K562 (cell line): ENCODE data around the gene F8A1. TPM values are rescaled to one million over a fixed set of nuclear protein-coding genes. Genes with fewer than 3 reads are reported as not detected.

Source experiments
- ATAC-seq: fragments of 200-7000 bp; cut with Tn5 transposase; 3 replicates; pipeline ENCODE4 v1.9.1; 2020; ENCODE audit warnings: moderate library complexity
- BruUV-seq: library from RNA; stranded (reverse); fragments of 400-500 nt; replicated peaks from 2 replicates; lab custom pipeline; 2021; lab: Mats Ljungman, UMichigan
- CTCF ChIA-PET: fragments of 300-600 bp; formaldehyde crosslinking; extraction: SDS; loops from one replicate; lab custom pipeline; 2021; ENCODE audit warnings: low intra/inter-chr PET ratio; lab: Yijun Ruan, JAX
- POLR2A ChIA-PET: fragments of 300-600, 350-650 bp; sonication (Branson Sonifier 250); formaldehyde crosslinking; extraction: SDS; loops from one replicate; lab custom pipeline; 2021; ENCODE audit warnings: antibody characterized with exemption, inconsistent platforms; lab: Yijun Ruan, JAX
- DNase-seq, 4 experiments: peaks; one replicate each; pipeline versions ENCODE4 v3.0.0 to v3.0.0-alpha.2; 2011 to 2018; ENCODE audit warnings: low spot score in 3 of 4, mixed read lengths in 3 of 4; ENCODE audit errors: extremely low read depth in 1 of 4
- FAIRE-seq: peaks from 2 replicates; lab custom pipeline; 2011; peaks lifted over from hg19 to GRCh38; lab: Jason Lieb, UNC
- H2AFZ ChIP-seq: 2 replicates; pipeline ENCODE4 v1.6.0; 2011; ENCODE audit warnings: low read depth, low read length, control low read depth, inconsistent platforms
- H3K27ac ChIP-seq: fragments of 200-600 bp; 3 replicates; pipeline ENCODE4 v1.8.0; 2011; ENCODE audit warnings: low read depth, mild to moderate bottlenecking, control low read depth, inconsistent platforms, low read length, moderate library complexity, mixed read lengths; ENCODE audit errors: extremely low read depth
- H3K27me3 ChIP-seq, 2 experiments: fragments of 300-600 bp in 1 of 2; 2 replicates in 1 of 2; 3 replicates in 1 of 2; pipeline versions ENCODE4 v1.6.0 to v1.8.0; 2011; ENCODE audit warnings: inconsistent platforms in 2 of 2, low read length in 2 of 2, mild to moderate bottlenecking in 1 of 2, mixed read lengths in 1 of 2, moderate library complexity in 1 of 2; ENCODE audit not compliant: control insufficient read depth in 2 of 2, insufficient read depth in 2 of 2
- H3K36me3 ChIP-seq: fragments of 300-600 bp; 3 replicates; pipeline ENCODE4 v1.8.0; 2011; ENCODE audit warnings: mild to moderate bottlenecking, low read length, inconsistent platforms; ENCODE audit not compliant: control insufficient read depth, insufficient read depth
- H3K4me1 ChIP-seq, 2 experiments: fragments of 200-600 bp in 1 of 2; replicated peaks in 1 of 2; 2 replicates in 1 of 2; 3 replicates in 1 of 2; pipeline versions ENCODE4 v1.5.1 to v1.8.0; 2011; ENCODE audit warnings: inconsistent platforms in 2 of 2, low read length in 2 of 2, mild to moderate bottlenecking in 1 of 2, mixed read lengths in 1 of 2, moderate library complexity in 1 of 2; ENCODE audit not compliant: control insufficient read depth in 2 of 2, insufficient read depth in 2 of 2
- H3K4me2 ChIP-seq: 2 replicates; pipeline ENCODE4 v1.6.1; 2011; ENCODE audit warnings: low read length, control low read depth, inconsistent platforms, mixed read lengths; ENCODE audit not compliant: insufficient read depth
- H3K4me3 ChIP-seq: fragments of 200-600 bp; sonication (generic), shearing (Covaris generic); 2 replicates; pipeline ENCODE4 v1.5.1; 2016; ENCODE audit warnings: control low read depth, inconsistent platforms
- H3K79me2 ChIP-seq: fragments of 200-600 bp; 3 replicates; pipeline ENCODE4 v1.8.0; 2011; ENCODE audit warnings: low read length, inconsistent platforms; ENCODE audit not compliant: control insufficient read depth, insufficient read depth
- H3K9ac ChIP-seq, 2 experiments: 2 replicates each; pipeline versions ENCODE4 v1.6.0 to v1.6.1; 2011; ENCODE audit warnings: low read depth in 2 of 2, low read length in 2 of 2, control low read depth in 1 of 2, inconsistent platforms in 1 of 2, mild to moderate bottlenecking in 1 of 2, mixed read lengths in 1 of 2; ENCODE audit not compliant: insufficient read depth in 1 of 2
- H3K9me1 ChIP-seq: one replicate; pipeline ENCODE4 v1.6.0; 2011; ENCODE audit warnings: inconsistent platforms, mild to moderate bottlenecking, low read length, moderate library complexity; ENCODE audit not compliant: control insufficient read depth, insufficient read depth
- H3K9me3 ChIP-seq: replicated peaks from 2 replicates; pipeline ENCODE4 v1.5.1; 2011; ENCODE audit warnings: low read depth, low read length, inconsistent platforms; ENCODE audit not compliant: control insufficient read depth, insufficient read depth
- H4K20me1 ChIP-seq: replicated peaks from 2 replicates; pipeline ENCODE4 v1.6.1; 2011; ENCODE audit warnings: low read length, inconsistent platforms, mixed read lengths; ENCODE audit not compliant: control insufficient read depth, insufficient read depth
- CC2D1A ChIP-seq: fragments of 450-650 bp; IDR thresholded peaks from 2 replicates; pipeline ENCODE4 v1.6.1; 2017; ENCODE audit warnings: mild to moderate bottlenecking
- FOXK2 ChIP-seq, 2 experiments: fragments of 450-650 bp; IDR thresholded peaks in 1 of 2; conservative IDR thresholded peaks in 1 of 2; 2 replicates each; pipeline ENCODE4 v1.6.1; 2016; ENCODE audit warnings: low read depth in 2 of 2, mild to moderate bottlenecking in 1 of 2
- GTF2A2 ChIP-seq: IDR thresholded peaks from 2 replicates; pipeline ENCODE4 v1.6.1; 2016; ENCODE audit warnings: mild to moderate bottlenecking, missing genetic modification characterization, missing compliant biosample characterization
- HNRNPL ChIP-seq: fragments of 200-400 bp; formaldehyde crosslinking; IDR thresholded peaks from 2 replicates; pipeline ENCODE4 v1.6.1; 2017; ENCODE audit warnings: low read depth, mild to moderate bottlenecking, low read length
- POLR2G ChIP-seq: fragments of 200-400 bp; formaldehyde crosslinking; IDR thresholded peaks from 2 replicates; pipeline ENCODE4 v1.6.1; 2017; ENCODE audit warnings: low read depth, mild to moderate bottlenecking, antibody characterized with exemption, low read length, moderate library complexity
- TRIM28 ChIP-seq: fragments of 450-650 bp; IDR thresholded peaks from 2 replicates; pipeline ENCODE4 v1.6.1; 2017
- ZBTB11 ChIP-seq, 3 experiments: fragments of 200-800 bp in 1 of 3; fragments of 250-450 bp in 1 of 3; fragments of 450-650 bp in 1 of 3; sonication (Bioruptor Pico) in 1 of 3; sonication (Bioruptor generic) in 1 of 3; formaldehyde crosslinking in 1 of 3; IDR thresholded peaks; 2 replicates each; pipeline versions ENCODE4 v1.6.1 to v1.8.0; 2016 to 2022; ENCODE audit warnings: mild to moderate bottlenecking in 2 of 3, missing genetic modification characterization in 2 of 3, missing compliant biosample characterization in 1 of 3, moderate library complexity in 1 of 3
- ZFX ChIP-seq: sonication (generic); formaldehyde crosslinking; IDR thresholded peaks from 2 replicates; pipeline ENCODE4 v1.8.0; 2022; ENCODE audit warnings: mild to moderate bottlenecking, missing genetic modification reagents, moderate library complexity
- ZNF347 ChIP-seq: fragments of 450-650 bp; formaldehyde crosslinking; IDR thresholded peaks from 2 replicates; pipeline ENCODE4 v1.4.0; 2020; ENCODE audit warnings: low read depth, mild to moderate bottlenecking, moderate library complexity
- ZNF407 ChIP-seq: fragments of 450-650 bp; IDR thresholded peaks from 2 replicates; pipeline ENCODE4 v1.6.1; 2016; ENCODE audit warnings: low read depth
- WGBS: fragments of 100-300 bp; shearing (Covaris generic); methylation state at CpG from one replicate; pipeline ENCODE4 v1.1.6; 2016; ENCODE audit warnings: low coverage, mixed read lengths; ENCODE audit not compliant: insufficient coverage; ENCODE audit errors: missing lambda C conversion rate; 5-methylcytosine and 5-hydroxymethylcytosine counted together
- in situ Hi-C: fragments of 300-500 bp; cut with MboI; formaldehyde crosslinking; loops from 4 replicates; pipeline ENCODE4 v1.15.0; 2018; ENCODE audit warnings: inconsistent platforms, mixed read lengths
- intact Hi-C: fragments of 100-400 bp; cut with micrococcal nuclease; formaldehyde crosslinking; loops from 2 replicates; pipeline ENCODE4 v1.14.2; 2022
- polyA plus RNA-seq, 8 experiments: library from polyadenylated mRNA; depleted of rRNA in 4 of 8; stranded (reverse) in 5 of 8; unstranded in 3 of 8; fragments of >200 nt; fragmentation: Nextera tagmentation in 2 of 8; fragmentation: Illumina TruSeq in 1 of 8; extraction: Ambion mirVana in 2 of 8; extraction: Trizol in 1 of 8; gene quantifications; 2 replicates each; pipeline versions ENCODE4 v1.2.1 to v1.2.3, GENCODE V29; 2011 to 2014; ENCODE audit warnings: inconsistent platforms in 1 of 8, missing spikeins in 1 of 8
- total RNA-seq, 7 experiments: library from RNA; depleted of rRNA in 6 of 7; stranded (reverse); fragments of >200 nt in 6 of 7; fragmentation: Illumina TruSeq in 2 of 7; extraction: Trizol in 2 of 7; gene quantifications; 2 replicates each; pipeline versions ENCODE4 v1.2.1 to v1.2.3, GENCODE V29; 2011 to 2021; ENCODE audit warnings: low replicate concordance in 1 of 7

F8A1 gene
- total and polyA plus RNA-seq, 9 of the 15 experiments (the other 6 are each of a cell fraction or from before 2014, with no cell fraction given), result 0.11 to 0.27 TPM; not detected in 7

- ATAC-seq (peak; percentile 91), DNase-seq (peak; percentile 58 to 75 (median 64)), FAIRE-seq (peak; percentile 15)
- intact Hi-C loops, result loop anchor here (2.0 to 5.0 kb wide), 3 partner anchors 36 to 94 kb away; partner anchors contain the start of gene MPP1
- H3K4me3 ChIP-seq, result no peak overlapping the region
- no peaks in the 10 kb centered on the region for H3K36me3 ChIP-seq
- peaks cover 3 to 6% of the 10 kb centered on the region in 2 experiments; a peak in 2 of 5 replicates for H3K4me1 ChIP-seq
- no peak overlapping the region for H3K27ac ChIP-seq
- H4K20me1 ChIP-seq, result no peaks in the 10 kb centered on the region
- WGBS, result 78% methylated on average over 2 of the region's 2 CpGs
- H3K79me2 ChIP-seq, result no peaks in the 10 kb centered on the region
- CTCF ChIA-PET, result interaction anchor here (0.6 to 0.8 kb wide), 2 partner anchors 39 to 135 kb away, joined by 3 to 5 read pairs; no protein-coding TSS in a partner anchor
- H2AFZ ChIP-seq, result no peak overlapping the region; the same call in 1 of the 2 replicates
- no peaks in the 10 kb centered on the region for H3K9me3 ChIP-seq
- in situ Hi-C loops, result no loop called here
- H3K9ac ChIP-seq, result no peak overlapping the region
- H3K4me2 ChIP-seq, result no peak overlapping the region
- H3K27me3 ChIP-seq, result no peaks in the 10 kb centered on the region
- H3K9me1 ChIP-seq, result no peaks in the 10 kb centered on the region
- no TSS peak for BruUV-seq
- POLR2A ChIA-PET, result interaction anchor here (1.5 to 1.6 kb wide), 2 partner anchors 59 to 65 kb away, joined by 4 to 6 read pairs; no protein-coding TSS in a partner anchor
- TF ChIP-seq ZBTB11 (CRISPR knock-in tag; IDR thresholded peaks at IDR 0.05), result no peak
- no peak for TF ChIP-seq TRIM28
- peak; percentile 49; the same call in 1 of the 2 replicates for TF ChIP-seq CC2D1A
- no peak for TF ChIP-seq GTF2A2 (tag)
- no peak for TF ChIP-seq HNRNPL
- no peak for TF ChIP-seq POLR2G
- TF ChIP-seq ZFX (CRISPR knock-in tag), result no peak
- no peak for TF ChIP-seq ZNF407
- TF ChIP-seq ZNF347 (CRISPR knock-in tag), result no peak
- TF ChIP-seq FOXK2 (conservative IDR thresholded peaks at IDR 0.05 in 1 of 2, IDR thresholded peaks at IDR 0.05 in 1 of 2; ENCODE audit: low read depth in 2 of 2), result no peak
These were observed 45.3 kb upstream of the F8A1 start for GRCh38 chrX:154840856-154841255.
